OCI-LY3 (cell line): ENCODE measurements around the gene FAM204A.

ENCODE experiments used
- CTCF ChIP-seq: fragments of 200-600, 300-600 bp; sonication (generic); IDR thresholded peaks from 2 replicates; pipeline ENCODE4 v1.5.1; 2014; ENCODE audit warnings: antibody characterized with exemption, low read length, low read depth
- EZH2phosphoT487 ChIP-seq: fragments of 200-600 bp; shearing (Covaris generic); IDR thresholded peaks from 2 replicates; pipeline ENCODE4 v1.6.1; 2018; ENCODE audit warnings: antibody characterized with exemption, mixed run types, low read depth

DNA sequence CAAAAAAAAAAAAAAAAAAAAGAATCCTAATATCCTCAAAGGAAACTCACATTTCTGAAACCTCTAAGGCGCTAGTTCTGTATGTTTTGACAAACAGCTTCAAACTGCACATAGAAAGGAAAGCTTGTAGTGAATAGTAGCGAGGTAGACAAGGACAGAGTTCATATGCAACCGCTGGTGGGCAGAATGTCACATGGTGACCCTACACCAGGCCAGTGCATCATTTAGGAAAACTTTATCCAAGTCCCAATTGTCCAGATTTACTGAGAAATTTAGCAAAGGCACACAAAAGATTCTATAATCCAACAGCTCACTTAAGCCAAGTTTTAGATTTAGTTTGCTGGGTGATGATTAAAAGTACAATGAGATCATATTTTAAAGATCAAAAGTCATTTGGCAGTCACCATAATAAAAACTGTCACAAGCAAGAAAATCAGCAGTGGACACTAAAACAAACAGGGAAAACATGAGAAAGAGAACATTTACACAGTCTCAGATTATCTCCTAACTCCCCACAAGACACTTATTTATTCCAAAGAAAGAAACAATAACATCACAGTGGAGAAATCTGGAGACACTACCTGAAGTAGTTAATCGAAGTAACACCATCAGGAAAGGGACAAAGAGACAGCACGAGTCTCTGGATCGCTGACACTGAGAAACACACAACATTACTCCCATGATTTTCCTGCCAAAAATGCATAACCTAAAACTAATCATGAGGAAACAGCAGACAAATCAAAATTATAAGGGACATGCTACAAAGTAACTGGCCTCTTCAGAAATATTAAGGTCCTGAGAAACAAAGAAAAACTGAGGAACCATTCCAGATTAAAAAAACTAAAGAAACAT lies 20.2 kb downstream of the FAM204A start:
- TF ChIP-seq CTCF (no peak), EZH2phosphoT487 (no peak)
